Measurements from ENCODE around the gene FBLN2. TPM values are rescaled to one million over a fixed set of nuclear protein-coding genes. Genes with fewer than 3 reads are reported as not detected.

FBLN2 gene
- total RNA-seq, 1 donor from 2014 or later = 69.7 TPM

- DNase-seq (no peak), ATAC-seq (ENCODE audit: poor library complexity) (no peak)
- intact Hi-C loops (cut with DNase I) = no loop called here
Observed at GRCh38 chr3:13681931-13682330, 133.0 kb downstream of the FBLN2 start.

DNA sequence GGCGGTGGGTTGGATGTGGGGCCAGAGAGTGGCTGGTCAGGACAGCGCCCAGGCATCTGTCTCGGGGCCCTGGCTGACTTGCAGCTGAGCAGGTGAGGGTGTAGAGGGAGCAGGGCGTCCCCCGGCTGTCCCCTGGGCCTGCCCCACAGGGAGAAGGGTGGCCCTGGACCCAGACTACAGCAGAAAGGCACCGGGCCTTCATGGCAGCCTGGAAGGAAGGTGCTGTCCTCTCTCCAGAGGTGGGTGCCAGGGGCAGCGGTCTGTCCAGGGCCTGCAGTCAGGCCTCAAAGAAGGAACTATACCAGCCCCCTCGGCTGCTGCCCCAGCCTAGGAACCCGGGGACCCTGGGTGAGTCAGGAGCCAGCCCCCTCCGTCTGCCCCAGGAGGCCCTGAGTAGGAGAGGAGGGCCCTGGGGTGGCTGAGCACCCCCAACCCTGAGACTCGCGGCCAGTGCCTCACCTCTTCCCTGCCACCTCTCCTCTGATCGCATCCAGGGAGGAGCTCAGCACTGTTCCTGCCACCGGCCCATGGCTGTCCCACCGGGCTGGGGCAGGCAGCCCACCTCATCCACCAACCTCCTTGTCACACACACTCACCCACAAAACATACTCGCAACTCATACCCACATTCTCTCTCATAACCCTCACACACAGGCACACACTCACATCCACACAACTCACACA lies 133.5 kb downstream of the FBLN2 start:
- intact Hi-C loops (cut with DNase I) = no loop called here
- no peak for DNase-seq
- ATAC-seq (ENCODE audit: poor library complexity) = no peak

DNA sequence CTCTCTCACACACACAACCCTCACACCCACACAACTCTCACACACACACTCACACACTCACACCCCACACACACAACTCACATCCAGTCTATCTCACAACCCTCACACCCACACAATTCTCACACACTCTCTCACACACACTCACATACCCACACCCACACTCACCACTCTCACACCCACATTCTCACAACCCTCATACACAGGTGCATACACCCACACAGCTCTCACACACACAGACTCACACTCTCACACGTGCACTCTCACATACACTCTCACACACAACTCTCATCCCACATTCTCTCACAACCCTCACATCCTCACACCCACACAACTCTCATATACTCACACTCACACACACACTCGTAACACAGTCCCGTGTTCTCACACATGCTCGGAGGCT lies 134.4 kb downstream of the FBLN2 start:
- intact Hi-C loops (cut with DNase I) = no loop called here
- no peak for ATAC-seq (ENCODE audit: poor library complexity)
- no peak for DNase-seq

DNA sequence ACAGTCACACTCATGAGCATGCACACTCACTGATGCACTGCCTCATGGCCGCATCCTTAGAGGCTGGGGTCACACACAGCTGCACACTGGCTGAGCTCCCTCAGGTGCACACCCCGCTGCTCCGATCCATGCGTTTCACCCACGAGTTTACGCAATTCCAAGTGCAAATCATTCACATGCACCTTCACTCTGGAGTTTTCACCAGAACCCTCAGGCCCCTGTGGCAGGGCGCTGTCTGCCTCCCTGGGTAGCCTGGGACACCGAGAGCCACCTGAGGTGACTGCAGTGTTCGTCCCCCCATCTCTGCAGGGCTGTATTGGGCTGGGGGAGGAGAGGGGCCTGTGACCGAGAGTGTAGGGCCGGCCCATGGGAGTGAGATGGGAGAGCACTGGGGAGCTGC lies 134.8 kb downstream of the FBLN2 start:
- intact Hi-C loops (cut with DNase I) = no loop called here
- ATAC-seq (ENCODE audit: poor library complexity) = no peak
- no peak for DNase-seq

GRCh38 chr3:13684350-13684749 lies 135.4 kb downstream of the FBLN2 start:
- ATAC-seq (ENCODE audit: poor library complexity) (no peak), DNase-seq (no peak)
- intact Hi-C loops (cut with DNase I) = no loop called here

DNA sequence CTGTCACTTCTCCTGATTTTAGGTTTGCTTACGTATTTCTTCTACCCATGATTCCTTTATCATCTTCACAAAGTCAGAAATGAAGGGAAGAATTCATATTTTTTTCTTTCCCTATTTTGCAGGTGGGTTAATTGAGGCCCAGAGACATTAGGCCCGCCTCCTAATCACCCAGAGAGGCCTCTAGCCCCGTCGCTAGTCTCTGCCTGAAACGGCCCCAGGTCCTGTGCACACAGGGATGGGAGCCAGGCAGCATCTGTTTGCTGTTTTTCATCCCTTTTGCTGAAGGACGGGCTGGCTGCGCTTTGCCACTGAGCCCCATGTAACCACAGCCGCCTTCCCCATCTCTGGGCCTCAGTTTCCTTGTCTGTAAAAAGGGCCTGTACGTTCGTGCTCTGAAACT lies 135.9 kb downstream of the FBLN2 start:
- intact Hi-C loops (cut with DNase I) = no loop called here
- ATAC-seq (ENCODE audit: poor library complexity) = no peak
- no peak for DNase-seq

GRCh38 chr3:13685721-13686120 lies 136.8 kb downstream of the FBLN2 start:
- intact Hi-C loops (cut with DNase I) = no loop called here
- ATAC-seq (ENCODE audit: poor library complexity) (no peak), DNase-seq (no peak)

DNA sequence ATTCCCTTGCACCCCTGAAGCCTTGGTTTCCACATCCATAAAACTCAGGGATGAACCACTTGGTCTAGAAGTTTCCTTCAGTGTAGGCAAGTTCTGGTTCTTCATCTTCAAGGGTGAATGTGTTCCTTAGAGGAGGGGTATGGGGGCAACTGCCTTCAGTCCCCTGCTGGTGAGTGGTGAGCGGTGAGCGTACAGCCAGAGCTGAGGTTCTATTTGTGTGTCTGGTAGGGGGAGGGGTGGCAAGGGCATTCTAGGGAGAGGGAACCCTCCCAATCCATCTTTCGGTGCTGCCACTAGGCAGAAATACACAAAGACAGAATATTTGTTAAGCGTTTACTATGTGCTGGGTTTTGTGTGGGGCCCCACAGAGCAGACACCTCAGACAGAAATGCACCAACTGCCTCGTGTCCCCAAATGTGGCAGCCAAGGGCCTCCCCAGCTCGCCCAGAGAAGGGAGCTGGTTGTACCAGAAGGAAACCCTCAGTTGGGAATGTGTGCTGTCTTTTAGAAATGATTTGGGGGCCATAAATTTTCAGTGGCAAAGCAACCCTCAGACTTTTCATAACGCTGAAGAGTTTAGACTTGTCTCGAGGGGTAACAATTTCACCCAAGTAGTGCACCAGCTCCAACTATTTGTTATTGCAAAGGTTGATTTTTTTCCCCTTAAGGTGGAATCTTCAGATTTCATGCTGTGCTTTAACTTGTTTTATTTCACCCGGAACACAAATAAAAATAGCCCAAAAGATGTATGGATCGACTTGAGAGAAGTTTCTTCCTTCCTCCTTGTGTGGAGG lies 137.6 kb downstream of the FBLN2 start:
- intact Hi-C loops (cut with DNase I) = no loop called here
- DNase-seq = no peak
- ATAC-seq (ENCODE audit: poor library complexity) = no peak

DNA sequence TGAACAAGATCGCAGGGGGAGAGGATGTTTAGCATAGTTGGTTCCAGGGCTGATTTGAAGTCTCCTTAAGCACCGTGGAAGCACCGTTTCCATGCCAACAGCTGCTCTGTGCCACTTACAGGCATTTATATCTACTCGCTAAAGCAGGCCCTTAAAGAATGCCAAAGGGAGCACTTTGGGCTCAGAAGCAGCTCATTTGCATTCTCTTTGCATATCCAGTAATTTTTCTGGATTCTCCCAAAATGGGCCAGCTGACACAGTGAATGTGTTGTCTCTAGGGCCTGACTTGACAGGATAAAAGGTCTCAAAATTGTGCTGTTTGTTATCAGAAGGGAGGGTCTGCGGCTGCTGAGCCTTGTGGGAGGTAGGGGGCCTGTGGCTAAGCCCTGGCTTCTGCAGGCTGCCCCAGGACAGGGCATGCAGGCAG lies 138.6 kb downstream of the FBLN2 start:
- intact Hi-C loops (cut with DNase I) = no loop called here
- DNase-seq (no peak), ATAC-seq (ENCODE audit: poor library complexity) (no peak)

Other genes with a start within 250 kb of the FBLN2 start
- gene NUP210, start 128.8 kb upstream of the FBLN2 start, total RNA-seq = 2.7 TPM
- 40.7 TPM for gene HDAC11, start 68.8 kb upstream of the FBLN2 start, total RNA-seq

All from Right ventricle myocardium superior (tissue), 1 donor.